T-helper 17 cell (primary cell): ENCODE results near the gene PRKCH. TPM values are rescaled to one million over a fixed set of nuclear protein-coding genes. Genes with fewer than 3 reads are reported as not detected.

Experiments used
- ATAC-seq: fragments of 150-1000 bp; cut with Tn5 transposase; 2 replicates; pipeline ENCODE4 v1.10.0; 2021; ENCODE audit warnings: mild to moderate bottlenecking, moderate library complexity
- DNase-seq, 3 donors: peaks; one replicate each; pipeline versions ENCODE4 v3.0.0 to v3.0.0-alpha.2; 2020 to 2021
- H3K9me3 ChIP-seq: one replicate; pipeline ENCODE4 v1.7.0; 2013; ENCODE audit warnings: low read length, mild to moderate bottlenecking; ENCODE audit not compliant: control insufficient read depth, poor library complexity, severe bottlenecking
- H3K27ac Mint-ChIP-seq: one replicate; pipeline ENCODE4 v1.8.0; 2022; ENCODE audit warnings: mild to moderate bottlenecking, moderate library complexity, mixed read lengths
- H3K27me3 Mint-ChIP-seq: one replicate; pipeline ENCODE4 v1.8.0; 2022; ENCODE audit warnings: mixed read lengths
- H3K36me3 Mint-ChIP-seq: one replicate; pipeline ENCODE4 v1.8.0; 2022; ENCODE audit warnings: low read depth, mixed read lengths
- H3K4me1 Mint-ChIP-seq: one replicate; pipeline ENCODE4 v1.8.0; 2022; ENCODE audit warnings: mild to moderate bottlenecking, mixed read lengths
- H3K4me3 Mint-ChIP-seq: one replicate; pipeline ENCODE4 v1.8.0; 2022; ENCODE audit warnings: mild to moderate bottlenecking, moderate library complexity, mixed read lengths
- total RNA-seq, 4 donors: library from RNA in 2 of 4; stranded (reverse) in 2 of 4; gene quantifications; one replicate each; pipeline ENCODE4 v1.2.3 and lab custom pipeline; 2022 to 2026

Gene PRKCH
- total RNA-seq, 2 donors from 2014 or later = 328 to 342 TPM

GRCh38 chr14:61505815-61506809 is 184.7 kb downstream of the PRKCH start:
- Mint-ChIP-seq H3K27me3 (no peaks in the 10 kb centered on the region), H3K4me3 (peak overlapping the region; percentile 63), H3K4me1 (peaks cover 73% of the 10 kb centered on the region), H3K36me3 (peaks cover 11% of the 10 kb centered on the region), H3K27ac (peak overlapping the region; percentile 99)
- no peak for DNase-seq
- ATAC-seq = no peak
- no peaks in the 10 kb centered on the region for H3K9me3 ChIP-seq

DNA sequence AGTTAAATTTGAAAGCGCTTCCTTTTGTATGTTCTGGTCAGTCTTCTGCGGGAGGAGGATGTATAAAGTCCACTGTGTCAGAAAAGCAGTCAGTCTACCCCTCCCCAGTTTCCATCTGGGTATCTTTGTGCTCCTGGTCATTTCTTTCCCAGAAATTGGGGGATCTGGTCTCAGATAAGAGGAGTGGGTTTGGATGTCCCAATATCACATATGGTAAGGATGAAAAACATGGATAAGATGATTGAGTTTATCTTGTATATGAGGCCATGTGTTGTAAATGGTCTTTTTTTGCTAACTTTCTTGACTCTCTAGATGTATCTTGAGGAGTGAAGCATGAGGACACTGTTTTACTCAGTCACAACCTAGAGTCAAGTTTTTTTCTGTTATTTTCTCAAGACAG is 187.1 kb downstream of the PRKCH start:
- DNase-seq (no peak), ATAC-seq (no peak)
- Mint-ChIP-seq H3K4me1 (peaks cover 62% of the 10 kb centered on the region), H3K4me3 (peak overlapping the region; percentile 7), H3K27me3 (no peaks in the 10 kb centered on the region), H3K36me3 (peaks cover 15% of the 10 kb centered on the region), H3K27ac (peak overlapping the region; percentile 99)
- H3K9me3 ChIP-seq = no peaks in the 10 kb centered on the region

- peak overlapping the region; percentile 53 for H3K4me3 Mint-ChIP-seq
Measured at GRCh38 chr14:61510736-61511557, 189.6 kb downstream of the PRKCH start.

GRCh38 chr14:61511558-61511948 is 190.2 kb downstream of the PRKCH start:
- peaks cover 54% of the 10 kb centered on the region for H3K4me1 Mint-ChIP-seq
- peak in 1 of 3 donors; percentile 15 for DNase-seq
- H3K9me3 ChIP-seq = no peaks in the 10 kb centered on the region
- peak overlapping the region; percentile 99 for H3K27ac Mint-ChIP-seq
- H3K36me3 Mint-ChIP-seq = peaks cover 13% of the 10 kb centered on the region
- H3K27me3 Mint-ChIP-seq = no peaks in the 10 kb centered on the region
- ATAC-seq = peak; percentile 69
- H3K4me3 Mint-ChIP-seq = peak overlapping the region; percentile 53

More at GRCh38 chr14:61510736-61511557, 189.6 kb downstream of the PRKCH start:
- Mint-ChIP-seq H3K27me3 (no peaks in the 10 kb centered on the region), H3K36me3 (peaks cover 13% of the 10 kb centered on the region), H3K27ac (peak overlapping the region; percentile 99), H3K4me1 (peaks cover 52% of the 10 kb centered on the region)
- peak; percentile 41 for ATAC-seq
- H3K9me3 ChIP-seq = no peaks in the 10 kb centered on the region
- no peak for DNase-seq

- peak overlapping the region; percentile 53 for H3K4me3 Mint-ChIP-seq
Measured at GRCh38 chr14:61512026-61512834, 190.9 kb downstream of the PRKCH start.

GRCh38 chr14:61513986-61514830 is 192.8 kb downstream of the PRKCH start:
- Mint-ChIP-seq H3K36me3 (peaks cover 10% of the 10 kb centered on the region), H3K27me3 (no peaks in the 10 kb centered on the region), H3K4me1 (peaks cover 48% of the 10 kb centered on the region), H3K27ac (no peak overlapping the region), H3K4me3 (no peak overlapping the region)
- DNase-seq = no peak
- ATAC-seq = no peak
- H3K9me3 ChIP-seq = no peaks in the 10 kb centered on the region

More at GRCh38 chr14:61512026-61512834, 190.9 kb downstream of the PRKCH start:
- H3K27me3 Mint-ChIP-seq = no peaks in the 10 kb centered on the region
- no peak for ATAC-seq
- H3K27ac Mint-ChIP-seq = peak overlapping the region; percentile 99
- no peak for DNase-seq
- peaks cover 54% of the 10 kb centered on the region for H3K4me1 Mint-ChIP-seq
- peaks cover 13% of the 10 kb centered on the region for H3K36me3 Mint-ChIP-seq
- no peaks in the 10 kb centered on the region for H3K9me3 ChIP-seq

DNA sequence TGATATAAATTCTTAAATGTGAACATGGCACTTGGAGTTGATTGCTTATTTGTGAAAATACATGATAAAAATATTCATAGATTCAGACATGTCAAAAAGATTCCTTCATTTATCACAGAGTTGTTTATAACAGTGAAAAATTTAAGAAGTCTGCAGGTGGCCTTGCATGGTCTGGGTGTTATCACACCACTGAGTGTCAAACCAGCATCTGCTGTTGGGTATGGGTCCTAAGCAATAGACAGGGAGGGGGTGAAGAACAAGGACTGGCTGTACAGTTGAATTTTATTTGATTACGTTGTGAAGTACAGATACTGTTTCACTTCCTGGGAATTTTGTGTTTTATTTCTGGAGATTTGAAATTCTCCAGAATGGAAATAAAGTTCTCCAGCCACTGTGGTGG is 193.5 kb downstream of the PRKCH start:
- Mint-ChIP-seq H3K36me3 (peaks cover 7% of the 10 kb centered on the region), H3K4me1 (peaks cover 48% of the 10 kb centered on the region)

DNA sequence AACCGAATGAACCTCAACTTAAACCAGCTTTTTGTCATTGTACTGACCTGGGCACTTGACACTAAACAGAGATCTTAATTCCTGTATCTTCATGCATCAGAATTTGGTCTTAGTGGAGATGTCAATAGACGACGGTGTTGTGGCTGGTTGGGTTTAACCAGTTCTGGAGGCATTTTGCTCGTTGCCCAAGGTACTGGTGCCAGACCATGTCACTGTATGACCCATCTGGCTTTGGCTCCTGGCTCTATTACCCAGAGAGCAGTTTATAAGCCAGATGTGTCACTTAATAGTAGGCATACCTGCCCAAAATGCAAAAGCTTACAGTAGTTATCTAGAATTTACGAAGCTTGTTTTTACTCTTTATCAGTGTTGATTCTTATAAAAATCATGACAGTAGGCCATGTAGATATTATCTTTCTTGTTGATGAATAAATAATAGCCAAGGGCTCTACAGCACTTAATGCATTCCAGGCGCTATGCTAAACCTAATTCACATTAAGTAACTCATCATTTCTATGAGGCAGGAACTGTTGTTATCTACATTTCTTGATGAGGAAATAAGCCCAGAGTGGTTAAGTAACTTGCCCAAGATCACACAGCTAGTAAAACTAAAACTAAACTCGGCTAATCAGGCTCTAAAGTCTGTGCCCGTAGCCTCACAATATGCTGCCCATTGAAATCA is 194.2 kb downstream of the PRKCH start:
- peaks cover 5% of the 10 kb centered on the region for H3K36me3 Mint-ChIP-seq
- H3K27me3 Mint-ChIP-seq = no peaks in the 10 kb centered on the region
- ATAC-seq (no peak), DNase-seq (no peak)
- peak overlapping the region; percentile 45 for H3K4me3 Mint-ChIP-seq
- peak overlapping the region; percentile 78 for H3K27ac Mint-ChIP-seq
- no peaks in the 10 kb centered on the region for H3K9me3 ChIP-seq
- H3K4me1 Mint-ChIP-seq = peaks cover 41% of the 10 kb centered on the region

More for the DNA sequence above, 193.5 kb downstream of the PRKCH start:
- no peaks in the 10 kb centered on the region for H3K9me3 ChIP-seq
- H3K27me3 Mint-ChIP-seq = no peaks in the 10 kb centered on the region
- peak overlapping the region; percentile 78 for H3K27ac Mint-ChIP-seq
- no peak overlapping the region for H3K4me3 Mint-ChIP-seq
- DNase-seq = no peak
- ATAC-seq = no peak

DNA sequence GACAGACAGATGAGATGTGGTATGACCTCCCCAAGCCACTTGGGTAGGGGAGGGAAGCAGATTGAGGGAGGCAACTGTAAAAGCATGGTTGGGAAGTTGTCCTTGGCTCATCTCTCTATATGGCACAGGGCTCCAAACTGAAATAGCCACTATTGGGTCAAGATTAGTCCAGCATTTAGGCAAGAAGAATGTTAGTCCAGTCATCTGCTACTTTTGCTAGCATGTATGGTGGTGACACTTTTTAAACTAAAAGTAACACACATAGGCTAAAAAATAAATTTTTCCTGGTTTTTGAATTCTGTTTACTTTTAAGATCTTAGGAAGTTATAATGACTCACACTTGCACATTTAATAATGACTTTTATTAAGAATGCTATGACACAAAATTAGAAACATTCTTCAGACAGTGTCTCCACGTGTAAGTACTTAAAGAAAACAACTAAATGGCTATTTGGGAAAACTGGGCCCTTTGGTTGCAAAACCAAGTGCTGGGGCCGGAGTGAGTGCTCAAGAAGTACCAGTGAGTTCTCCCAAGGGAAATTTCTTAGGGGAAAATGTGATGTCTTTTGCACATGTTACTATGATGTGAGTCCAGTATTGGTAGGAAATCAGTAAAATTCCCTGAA is 194.9 kb downstream of the PRKCH start:
- H3K27me3 Mint-ChIP-seq = no peaks in the 10 kb centered on the region
- peaks cover 5% of the 10 kb centered on the region for H3K36me3 Mint-ChIP-seq
- H3K4me1 Mint-ChIP-seq = peaks cover 35% of the 10 kb centered on the region
- peak overlapping the region; percentile 78 for H3K27ac Mint-ChIP-seq
- peak overlapping the region; percentile 45 for H3K4me3 Mint-ChIP-seq
- no peak for DNase-seq
- H3K9me3 ChIP-seq = no peaks in the 10 kb centered on the region
- ATAC-seq = no peak

GRCh38 chr14:61516964-61517653 is 195.7 kb downstream of the PRKCH start:
- H3K9me3 ChIP-seq = no peaks in the 10 kb centered on the region
- H3K27me3 Mint-ChIP-seq = no peaks in the 10 kb centered on the region
- H3K27ac Mint-ChIP-seq = peak overlapping the region; percentile 78
- DNase-seq (no peak), ATAC-seq (no peak)
- H3K36me3 Mint-ChIP-seq = peaks cover 5% of the 10 kb centered on the region
- no peak overlapping the region for H3K4me3 Mint-ChIP-seq
- H3K4me1 Mint-ChIP-seq = peaks cover 36% of the 10 kb centered on the region

DNA sequence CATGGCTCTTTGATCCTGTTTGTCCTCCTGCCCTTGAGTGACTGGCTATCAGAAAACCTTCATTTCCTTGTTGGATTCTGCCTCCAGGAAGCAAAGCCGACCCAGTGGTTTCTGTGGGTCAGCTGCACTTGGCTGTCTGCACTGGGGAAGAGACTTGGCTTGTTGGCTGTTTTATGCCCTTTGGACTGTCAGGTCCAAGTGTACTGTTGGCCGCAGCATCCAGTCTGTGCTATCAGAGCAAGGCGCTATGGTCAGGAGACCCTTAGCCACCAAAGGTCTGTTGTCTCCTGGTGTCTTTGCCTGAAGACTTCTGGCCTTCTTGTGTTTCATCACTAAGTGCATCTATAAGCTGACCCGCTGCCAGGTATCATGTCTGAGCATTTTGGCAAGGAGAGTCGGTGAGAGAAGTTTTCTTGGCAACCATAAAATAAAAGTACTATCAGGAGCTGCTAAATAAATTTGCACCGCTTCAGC is 196.6 kb downstream of the PRKCH start:
- no peak overlapping the region for H3K4me3 Mint-ChIP-seq
- peaks cover 6% of the 10 kb centered on the region for H3K36me3 Mint-ChIP-seq
- H3K27ac Mint-ChIP-seq = peak overlapping the region; percentile 78
- H3K27me3 Mint-ChIP-seq = no peaks in the 10 kb centered on the region
- peaks cover 44% of the 10 kb centered on the region for H3K4me1 Mint-ChIP-seq
- no peaks in the 10 kb centered on the region for H3K9me3 ChIP-seq
- ATAC-seq = no peak
- no peak for DNase-seq
